ENCODE results near the gene FKBP5. TPM values are rescaled to one million over a fixed set of nuclear protein-coding genes. Genes with fewer than 3 reads are reported as not detected.

The FKBP5 gene
- total and polyA plus RNA-seq, 10 of the 15 experiments (the other 5 are each of a cell fraction or from before 2014, with no cell fraction given): 29.0 to 123 (median 62.3) TPM

DNA sequence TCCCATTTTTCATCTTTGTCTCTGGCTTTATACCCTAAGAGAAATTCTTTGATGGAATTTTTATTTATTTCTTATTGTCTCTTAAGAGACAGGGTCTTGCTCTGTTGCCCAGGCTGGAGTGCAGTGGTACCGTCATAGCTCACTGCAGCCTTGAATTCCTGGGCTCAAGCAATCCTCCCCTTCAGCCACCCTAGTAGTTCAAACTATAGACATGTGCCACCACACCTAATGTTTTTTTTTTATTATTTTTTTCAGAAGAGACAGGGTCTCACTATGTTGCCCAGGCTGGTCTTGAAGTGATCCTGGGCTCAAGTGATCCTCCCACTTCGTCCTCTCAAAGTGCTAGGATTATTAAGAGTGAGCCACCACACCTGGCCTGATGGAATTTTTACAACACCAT is 40.5 kb downstream of the FKBP5 start (continued):
- TF ChIP-seq, protein P1, sequence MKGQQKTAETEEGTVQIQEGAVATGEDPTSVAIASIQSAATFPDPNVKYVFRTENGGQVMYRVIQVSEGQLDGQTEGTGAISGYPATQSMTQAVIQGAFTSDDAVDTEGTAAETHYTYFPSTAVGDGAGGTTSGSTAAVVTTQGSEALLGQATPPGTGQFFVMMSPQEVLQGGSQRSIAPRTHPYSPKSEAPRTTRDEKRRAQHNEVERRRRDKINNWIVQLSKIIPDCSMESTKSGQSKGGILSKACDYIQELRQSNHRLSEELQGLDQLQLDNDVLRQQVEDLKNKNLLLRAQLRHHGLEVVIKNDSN (IDR thresholded peaks at IDR 0.05; ENCODE audit: borderline replicate concordance, extremely low read length, insufficient read depth, low read depth, low read length): no peak
- TF ChIP-seq SREBF1 (IDR thresholded peaks at IDR 0.05; ENCODE audit: low read length) (no peak), LARP7 (IDR thresholded peaks at IDR 0.05) (no peak)

- SMC1A ChIA-PET (ENCODE audit: uncharacterized antibody, unreplicated experiment): interaction anchor here (1.0 to 1.6 kb wide), 4 partner anchors 34 to 50 kb away, joined by 3 to 4 read pairs (median 4); no protein-coding TSS in a partner anchor
- H3K9ac ChIP-seq (ENCODE audit: control insufficient read depth, insufficient read depth, low read length): no peak overlapping the region
- DNase-seq (ENCODE audit: low read depth, low spot score) (no peak), ATAC-seq (no peak), FAIRE-seq (no peak)
- H3K27me3 ChIP-seq (replicated peaks in 1 of 2; ENCODE audit: control insufficient read depth in 2 of 2, insufficient read depth in 2 of 2, low read length in 1 of 2): no peaks in the 10 kb centered on the region
- 79% methylated on average over 1 of the region's 1 CpG for WGBS (ENCODE audit: insufficient coverage, insufficient replicate concordance, low lambda C conversion rate, missing lambda C conversion rate)
- no peaks in the 10 kb centered on the region for H4K20me1 ChIP-seq (ENCODE audit: control insufficient read depth, insufficient read depth)
- H3K79me2 ChIP-seq (ENCODE audit: control insufficient read depth, insufficient read depth, low read length): peaks cover 2% of the 10 kb centered on the region; the same call in 1 of the 2 replicates
- no peak overlapping the region for H3K4me3 ChIP-seq
- no peak overlapping the region for H3K4me2 ChIP-seq (ENCODE audit: control insufficient read depth, insufficient read depth)
- intact Hi-C loops (cut with micrococcal nuclease; ENCODE audit: unreplicated experiment) (no loop called here), in situ Hi-C loops (cut with MboI) (no loop called here)
- CTCF ChIA-PET: interaction anchor here (1.6 to 8.0 kb wide), 2 partner anchors 16 to 88 kb away, joined by 3 to 77 read pairs; partner anchors contain the start of gene ARMC12
- POLR2A ChIA-PET: interaction anchor here (1.4 kb wide), 1 partner anchor 15 kb away, joined by 3 read pairs; no protein-coding TSS in a partner anchor
- BruUV-seq (replicated peaks): no TSS peak
- H2AFZ ChIP-seq (ENCODE audit: control insufficient read depth, low read depth, low read length): no peak overlapping the region
- H3K9me3 ChIP-seq (replicated peaks; ENCODE audit: control insufficient read depth, insufficient read depth, low read length): no peaks in the 10 kb centered on the region
- H3K36me3 ChIP-seq (ENCODE audit: control insufficient read depth in 2 of 2, insufficient read depth in 2 of 2, low read length in 1 of 2): peaks cover 0 to 3% of the 10 kb centered on the region in 2 experiments; a peak in 1 of 4 replicates
- RAD21 ChIA-PET (ENCODE audit: unreplicated experiment): no interaction called here
- no peak overlapping the region for H3K27ac ChIP-seq (ENCODE audit: control insufficient read depth, insufficient read depth)
- H3K4me1 ChIP-seq (ENCODE audit: control insufficient read depth, insufficient read depth, low read length): peaks cover 5% of the 10 kb centered on the region
- no peak for TF ChIP-seq YY1 (IDR thresholded peaks at IDR 0.05; ENCODE audit: low read depth, low read length)
- TF ChIP-seq MYB (IDR thresholded peaks at IDR 0.05; ENCODE audit: borderline replicate concordance, low read depth, low read length): no peak
- TF ChIP-seq RCOR1 (conservative IDR thresholded peaks at IDR 0.05; ENCODE audit: low read depth, low read length): no peak
- no peak for TF ChIP-seq TBL1XR1 (IDR thresholded peaks at IDR 0.05; ENCODE audit: low read depth, low read length)
- TF ChIP-seq MAX (IDR thresholded peaks at IDR 0.05; ENCODE audit: low read depth, low read length): no peak
- TF ChIP-seq ZNF217 (IDR thresholded peaks at IDR 0.05): no peak
- TF ChIP-seq, protein P2, sequence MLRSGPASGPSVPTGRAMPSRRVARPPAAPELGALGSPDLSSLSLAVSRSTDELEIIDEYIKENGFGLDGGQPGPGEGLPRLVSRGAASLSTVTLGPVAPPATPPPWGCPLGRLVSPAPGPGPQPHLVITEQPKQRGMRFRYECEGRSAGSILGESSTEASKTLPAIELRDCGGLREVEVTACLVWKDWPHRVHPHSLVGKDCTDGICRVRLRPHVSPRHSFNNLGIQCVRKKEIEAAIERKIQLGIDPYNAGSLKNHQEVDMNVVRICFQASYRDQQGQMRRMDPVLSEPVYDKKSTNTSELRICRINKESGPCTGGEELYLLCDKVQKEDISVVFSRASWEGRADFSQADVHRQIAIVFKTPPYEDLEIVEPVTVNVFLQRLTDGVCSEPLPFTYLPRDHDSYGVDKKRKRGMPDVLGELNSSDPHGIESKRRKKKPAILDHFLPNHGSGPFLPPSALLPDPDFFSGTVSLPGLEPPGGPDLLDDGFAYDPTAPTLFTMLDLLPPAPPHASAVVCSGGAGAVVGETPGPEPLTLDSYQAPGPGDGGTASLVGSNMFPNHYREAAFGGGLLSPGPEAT (IDR thresholded peaks at IDR 0.05; ENCODE audit: low read depth): no peak
- no peak for TF ChIP-seq POLR2A (IDR thresholded peaks at IDR 0.05; ENCODE audit: low read depth, low read length)
- no peak for TF ChIP-seq ZNF384 (IDR thresholded peaks at IDR 0.05; ENCODE audit: borderline replicate concordance, low read depth, low read length)
- TF ChIP-seq PBX3 (IDR thresholded peaks at IDR 0.05; ENCODE audit: insufficient replicate concordance, low read depth, low read length): no peak
- no peak for TF ChIP-seq SP1 (IDR thresholded peaks at IDR 0.05; ENCODE audit: low read depth, low read length)
- TF ChIP-seq EZH2 (IDR thresholded peaks at IDR 0.05; ENCODE audit: borderline replicate concordance, control insufficient read depth, low read depth, low read length): no peak
- no peak for TF ChIP-seq MYC (IDR thresholded peaks at IDR 0.05; ENCODE audit: insufficient read depth, insufficient read length, insufficient replicate concordance, low read length, severe bottlenecking)
- TF ChIP-seq PKNOX1 (IDR thresholded peaks at IDR 0.05): no peak
- TF ChIP-seq NR2F1 (conservative IDR thresholded peaks at IDR 0.05): no peak
- no peak for TF ChIP-seq BRCA1 (IDR thresholded peaks at IDR 0.05; ENCODE audit: low read depth, low read length)
Measured at GRCh38 chr6:35647400-35647799, 41.3 kb downstream of the FKBP5 start.

All from GM12878 (cell line).